GM23248 (cell line): Measurements from ENCODE around the gene ACACB.

Source experiments
- EZH2 ChIP-seq: fragments of 200-600 bp; sonication (generic); IDR thresholded peaks from 2 replicates; pipeline ENCODE4 v1.6.1; 2018; ENCODE audit warnings: antibody characterized with exemption, mild to moderate bottlenecking; ENCODE audit not compliant: insufficient read depth, poor library complexity, severe bottlenecking
- EZH2phosphoT487 ChIP-seq: fragments of 200-600 bp; sonication (generic); IDR thresholded peaks from 2 replicates; pipeline ENCODE4 v1.6.1; 2018; ENCODE audit warnings: antibody characterized with exemption, moderate library complexity, mild to moderate bottlenecking, low read depth; ENCODE audit not compliant: insufficient read depth

DNA sequence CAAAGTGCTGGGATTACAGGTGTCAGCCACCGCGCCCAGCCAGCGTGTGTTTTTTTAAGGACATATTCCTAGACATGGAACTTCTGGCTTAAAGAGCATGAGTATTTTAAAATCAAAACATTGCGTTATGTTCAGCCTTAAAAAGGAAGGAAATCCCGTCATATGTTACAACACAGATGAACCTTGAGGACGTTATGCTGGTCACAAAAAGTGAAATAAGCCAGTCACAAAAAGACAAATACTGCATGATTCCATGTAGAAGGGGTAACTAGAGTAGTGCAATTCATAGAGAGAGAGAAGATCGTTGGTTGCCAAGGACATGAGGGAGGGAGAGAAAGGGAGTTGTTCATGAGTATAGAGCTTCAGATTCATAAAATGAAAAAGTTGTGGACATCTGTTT, 53.9 kb downstream of the ACACB start:
- TF ChIP-seq EZH2 = no peak
- TF ChIP-seq EZH2phosphoT487 = no peak
